Measurements from ENCODE around the gene OPRL1. TPM values are rescaled to one million over a fixed set of nuclear protein-coding genes. Genes with fewer than 3 reads are reported as not detected.

OPRL1 gene
- total RNA-seq, 1 experiment from 2014 or later: 0.33 TPM

GRCh38 chr20:64102647-64103354 lies 22.9 kb downstream of the OPRL1 start:
- no TSS peak for BruUV-seq (replicated peaks)
- Mint-ChIP-seq H3K4me1 (ENCODE audit: low read depth, unreplicated experiment) (no peaks in the 10 kb centered on the region), H3K36me3 (ENCODE audit: insufficient read depth, unreplicated experiment) (peaks cover 5% of the 10 kb centered on the region), H3K4me3 (ENCODE audit: low read depth, unreplicated experiment) (peak overlapping the region; percentile 15), H3K9me3 (ENCODE audit: low read depth, unreplicated experiment) (no peaks in the 10 kb centered on the region), H3K27ac (ENCODE audit: unreplicated experiment) (no peak overlapping the region), H3K27me3 (ENCODE audit: unreplicated experiment) (peaks cover 99% of the 10 kb centered on the region)
- CTCF ChIA-PET: interaction anchor here (0.6 to 0.7 kb wide), 7 partner anchors 14 to 476 kb away, joined by 3 to 4 read pairs (median 4); no protein-coding TSS in a partner anchor
- intact Hi-C loops (cut with micrococcal nuclease; ENCODE audit: unreplicated experiment): loop anchor here (2.0 kb wide), 1 partner anchor 62 kb away; the partner anchor contains the start of gene MYT1
- DNase-seq: no peak
- TF ChIP-seq CTCF (IDR thresholded peaks at IDR 0.05; ENCODE audit: unreplicated experiment): no peak

DNA sequence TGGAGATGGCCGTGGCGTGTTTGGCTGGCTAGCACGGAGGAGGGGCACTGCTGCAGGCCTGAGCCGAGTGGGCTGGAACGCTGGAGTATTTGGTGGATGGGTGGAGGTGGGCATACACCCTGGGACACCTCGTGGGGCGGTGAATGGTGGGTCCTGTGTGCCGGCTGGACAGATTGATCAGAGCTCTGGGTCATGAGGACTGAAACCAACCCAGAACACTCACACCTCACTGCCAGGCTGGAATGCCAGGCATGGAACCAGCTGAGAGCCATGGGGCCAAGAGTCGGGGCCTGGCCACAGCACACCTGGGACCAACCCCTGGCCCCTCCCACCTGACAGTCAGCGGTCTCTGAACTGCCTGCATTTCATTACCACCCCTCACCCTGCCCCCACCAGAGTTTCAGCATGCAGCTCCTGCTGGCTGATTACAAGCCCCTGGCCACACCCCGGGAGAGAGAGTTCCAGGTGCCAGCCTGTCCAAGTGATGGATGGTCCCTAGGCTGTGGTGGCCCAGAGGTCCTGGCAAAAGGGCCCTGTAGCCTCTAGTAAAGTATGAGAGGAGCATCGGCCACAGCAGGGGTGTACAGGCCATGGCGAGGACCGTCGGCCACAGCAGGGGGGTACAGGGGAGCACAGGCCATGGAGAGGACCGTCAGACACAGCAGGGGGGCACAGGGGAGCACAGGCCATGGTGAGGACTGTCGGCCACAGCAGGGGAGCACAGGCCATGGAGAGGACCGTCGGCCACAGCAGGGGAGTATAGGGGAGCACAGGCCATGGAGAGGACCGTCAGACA lies 24.2 kb downstream of the OPRL1 start:
- Mint-ChIP-seq H3K36me3 (ENCODE audit: insufficient read depth, unreplicated experiment) (peaks cover 5% of the 10 kb centered on the region), H3K4me1 (ENCODE audit: low read depth, unreplicated experiment) (no peaks in the 10 kb centered on the region), H3K27ac (ENCODE audit: unreplicated experiment) (no peak overlapping the region), H3K9me3 (ENCODE audit: low read depth, unreplicated experiment) (no peaks in the 10 kb centered on the region), H3K27me3 (ENCODE audit: unreplicated experiment) (peaks cover 100% of the 10 kb centered on the region), H3K4me3 (ENCODE audit: low read depth, unreplicated experiment) (no peak overlapping the region)
- no peak for DNase-seq
- BruUV-seq (replicated peaks): no TSS peak
- no peak for TF ChIP-seq CTCF (IDR thresholded peaks at IDR 0.05; ENCODE audit: unreplicated experiment)
- intact Hi-C loops (cut with micrococcal nuclease; ENCODE audit: unreplicated experiment): loop anchor here (2.0 kb wide), 1 partner anchor 61 kb away; the partner anchor contains the start of gene MYT1
- CTCF ChIA-PET: no interaction called here

GRCh38 chr20:64104667-64105451 lies 25.0 kb downstream of the OPRL1 start:
- Mint-ChIP-seq H3K4me3 (ENCODE audit: low read depth, unreplicated experiment) (no peak overlapping the region), H3K27ac (ENCODE audit: unreplicated experiment) (no peak overlapping the region), H3K36me3 (ENCODE audit: insufficient read depth, unreplicated experiment) (peaks cover 5% of the 10 kb centered on the region), H3K27me3 (ENCODE audit: unreplicated experiment) (peaks cover 100% of the 10 kb centered on the region), H3K9me3 (ENCODE audit: low read depth, unreplicated experiment) (no peaks in the 10 kb centered on the region), H3K4me1 (ENCODE audit: low read depth, unreplicated experiment) (no peaks in the 10 kb centered on the region)
- BruUV-seq (replicated peaks): no TSS peak
- CTCF ChIA-PET: no interaction called here
- TF ChIP-seq CTCF (IDR thresholded peaks at IDR 0.05; ENCODE audit: unreplicated experiment): no peak
- intact Hi-C loops (cut with micrococcal nuclease; ENCODE audit: unreplicated experiment): no loop called here
- no peak for DNase-seq

GRCh38 chr20:64105846-64106434 lies 26.1 kb downstream of the OPRL1 start:
- no TSS peak for BruUV-seq (replicated peaks)
- H3K27ac Mint-ChIP-seq (ENCODE audit: unreplicated experiment): no peak overlapping the region
- H3K36me3 Mint-ChIP-seq (ENCODE audit: insufficient read depth, unreplicated experiment): peaks cover 5% of the 10 kb centered on the region
- H3K27me3 Mint-ChIP-seq (ENCODE audit: unreplicated experiment): peaks cover 99% of the 10 kb centered on the region
- intact Hi-C loops (cut with micrococcal nuclease; ENCODE audit: unreplicated experiment): no loop called here
- no peaks in the 10 kb centered on the region for H3K9me3 Mint-ChIP-seq (ENCODE audit: low read depth, unreplicated experiment)
- no peak for DNase-seq
- H3K4me3 Mint-ChIP-seq (ENCODE audit: low read depth, unreplicated experiment): no peak overlapping the region
- no peak for TF ChIP-seq CTCF (IDR thresholded peaks at IDR 0.05; ENCODE audit: unreplicated experiment)
- CTCF ChIA-PET: no interaction called here
- H3K4me1 Mint-ChIP-seq (ENCODE audit: low read depth, unreplicated experiment): no peaks in the 10 kb centered on the region
